Lower leg skin (tissue), 4 donors: ENCODE measurements around the gene VWA2. TPM values are rescaled to one million over a fixed set of nuclear protein-coding genes. Genes with fewer than 3 reads are reported as not detected.

ENCODE experiments used
- DNase-seq, 2 donors: peaks; one replicate each; pipeline ENCODE4 v3.0.0-alpha.2; 2019; ENCODE audit warnings: low spot score in 2 of 2
- H3K4me3 ChIP-seq: fragments of 200-600 bp; sonication (generic); 2 replicates; pipeline ENCODE4 v1.5.1; 2017; ENCODE audit warnings: mild to moderate bottlenecking, low read depth; ENCODE audit not compliant: poor library complexity, severe bottlenecking
- POLR2A ChIP-seq, 2 donors: fragments of 450-650 bp; IDR thresholded peaks; one replicate each; pipeline ENCODE4 v1.6.1; 2016 to 2017; ENCODE audit warnings: antibody characterized with exemption in 2 of 2, mild to moderate bottlenecking in 1 of 2, moderate library complexity in 1 of 2
- WGBS, 2 donors: methylation state at CpG; one replicate each; pipeline ENCODE4 v1.1.5; 2018; 5-methylcytosine and 5-hydroxymethylcytosine counted together
- intact Hi-C: fragments of 100-400 bp; cut with DNase I; formaldehyde crosslinking; loops from one replicate; pipeline ENCODE4 v1.15.0; 2023; ENCODE audit warnings: low total_unique reads
- total RNA-seq, 4 donors: library from RNA; depleted of rRNA; stranded (reverse); fragments of >200 nt; gene quantifications; one replicate each; pipeline ENCODE4 v1.1.0, GENCODE V29; 2016
- TF ChIP-seq, protein P1 (sequence below), 3 donors: fragments of 450-650 bp; IDR thresholded peaks; one replicate each; pipeline ENCODE4 v1.5.1; 2016; ENCODE audit warnings: antibody characterized with exemption in 3 of 3, mild to moderate bottlenecking in 3 of 3, moderate library complexity in 2 of 3

VWA2 gene
- total RNA-seq, 4 donors from 2014 or later, result 14.2 to 21.7 (median 20.6) TPM

DNA sequence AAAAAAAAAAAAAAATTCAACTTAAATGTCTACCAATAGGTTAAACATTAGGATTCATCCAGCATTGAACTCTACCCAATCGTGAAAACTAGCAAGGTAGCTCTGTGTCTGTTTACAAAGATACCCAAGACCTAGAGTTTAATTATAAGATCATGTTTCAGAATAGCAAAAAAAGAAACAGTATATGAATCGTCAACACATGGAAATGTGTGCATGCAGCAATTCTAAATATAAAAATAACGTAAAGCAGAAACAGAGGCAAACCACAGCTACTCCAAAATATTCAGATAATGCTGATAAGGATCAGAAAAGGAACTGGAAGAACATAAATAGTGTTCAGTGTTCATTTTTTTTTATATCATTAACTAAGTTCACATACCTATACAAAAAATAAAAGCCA lies 96.6 kb downstream of the VWA2 start:
- H3K4me3 ChIP-seq, result no peak overlapping the region
- DNase-seq, result no peak
- TF ChIP-seq POLR2A (IDR thresholded peaks at IDR 0.05), result no peak
- TF ChIP-seq, protein P1, sequence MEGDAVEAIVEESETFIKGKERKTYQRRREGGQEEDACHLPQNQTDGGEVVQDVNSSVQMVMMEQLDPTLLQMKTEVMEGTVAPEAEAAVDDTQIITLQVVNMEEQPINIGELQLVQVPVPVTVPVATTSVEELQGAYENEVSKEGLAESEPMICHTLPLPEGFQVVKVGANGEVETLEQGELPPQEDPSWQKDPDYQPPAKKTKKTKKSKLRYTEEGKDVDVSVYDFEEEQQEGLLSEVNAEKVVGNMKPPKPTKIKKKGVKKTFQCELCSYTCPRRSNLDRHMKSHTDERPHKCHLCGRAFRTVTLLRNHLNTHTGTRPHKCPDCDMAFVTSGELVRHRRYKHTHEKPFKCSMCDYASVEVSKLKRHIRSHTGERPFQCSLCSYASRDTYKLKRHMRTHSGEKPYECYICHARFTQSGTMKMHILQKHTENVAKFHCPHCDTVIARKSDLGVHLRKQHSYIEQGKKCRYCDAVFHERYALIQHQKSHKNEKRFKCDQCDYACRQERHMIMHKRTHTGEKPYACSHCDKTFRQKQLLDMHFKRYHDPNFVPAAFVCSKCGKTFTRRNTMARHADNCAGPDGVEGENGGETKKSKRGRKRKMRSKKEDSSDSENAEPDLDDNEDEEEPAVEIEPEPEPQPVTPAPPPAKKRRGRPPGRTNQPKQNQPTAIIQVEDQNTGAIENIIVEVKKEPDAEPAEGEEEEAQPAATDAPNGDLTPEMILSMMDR (IDR thresholded peaks at IDR 0.05), result no peak
- intact Hi-C loops, result no loop called here
- WGBS, 2 donors, result 51 to 52% methylated on average over 3 of the region's 3 CpGs

DNA sequence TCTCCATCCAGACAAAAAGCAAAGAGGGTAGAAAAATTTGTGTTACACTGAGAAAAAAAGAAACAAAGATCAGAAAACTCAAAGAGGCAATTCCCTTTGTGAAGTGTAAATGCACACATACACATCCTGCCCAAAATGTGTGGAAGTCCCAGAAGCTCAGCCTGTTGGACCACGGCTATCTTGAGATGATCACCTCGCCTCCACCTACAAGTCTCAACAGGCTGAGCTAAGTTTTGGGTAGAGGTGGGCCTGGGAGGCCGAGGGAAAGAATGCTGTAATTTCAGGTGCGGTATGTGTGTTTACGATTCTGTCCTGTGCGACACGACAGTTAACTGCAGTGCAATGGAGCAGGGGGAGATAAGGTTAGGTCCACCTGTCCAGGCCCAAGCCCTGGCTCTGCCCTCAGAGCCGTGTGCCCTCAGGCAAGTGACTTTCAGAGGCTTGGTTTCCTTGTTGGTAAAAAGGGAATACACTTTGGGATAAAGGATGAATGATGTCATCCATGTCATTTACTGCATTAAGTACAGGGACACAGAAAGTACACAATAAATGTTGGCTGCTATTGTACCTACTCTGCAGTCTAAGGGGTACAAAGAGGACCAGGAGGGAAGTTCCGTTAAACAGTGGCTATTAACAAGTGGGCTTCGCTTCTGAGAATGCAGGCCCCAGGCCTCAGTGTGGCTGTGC lies 97.9 kb downstream of the VWA2 start:
- no peak overlapping the region for H3K4me3 ChIP-seq
- DNase-seq, result no peak
- WGBS, 2 donors, result 60 to 64% methylated on average over 10 of the region's 10 CpGs
- TF ChIP-seq POLR2A (IDR thresholded peaks at IDR 0.05), result no peak
- TF ChIP-seq, protein P1 (IDR thresholded peaks at IDR 0.05), result no peak
- intact Hi-C loops, result no loop called here

DNA sequence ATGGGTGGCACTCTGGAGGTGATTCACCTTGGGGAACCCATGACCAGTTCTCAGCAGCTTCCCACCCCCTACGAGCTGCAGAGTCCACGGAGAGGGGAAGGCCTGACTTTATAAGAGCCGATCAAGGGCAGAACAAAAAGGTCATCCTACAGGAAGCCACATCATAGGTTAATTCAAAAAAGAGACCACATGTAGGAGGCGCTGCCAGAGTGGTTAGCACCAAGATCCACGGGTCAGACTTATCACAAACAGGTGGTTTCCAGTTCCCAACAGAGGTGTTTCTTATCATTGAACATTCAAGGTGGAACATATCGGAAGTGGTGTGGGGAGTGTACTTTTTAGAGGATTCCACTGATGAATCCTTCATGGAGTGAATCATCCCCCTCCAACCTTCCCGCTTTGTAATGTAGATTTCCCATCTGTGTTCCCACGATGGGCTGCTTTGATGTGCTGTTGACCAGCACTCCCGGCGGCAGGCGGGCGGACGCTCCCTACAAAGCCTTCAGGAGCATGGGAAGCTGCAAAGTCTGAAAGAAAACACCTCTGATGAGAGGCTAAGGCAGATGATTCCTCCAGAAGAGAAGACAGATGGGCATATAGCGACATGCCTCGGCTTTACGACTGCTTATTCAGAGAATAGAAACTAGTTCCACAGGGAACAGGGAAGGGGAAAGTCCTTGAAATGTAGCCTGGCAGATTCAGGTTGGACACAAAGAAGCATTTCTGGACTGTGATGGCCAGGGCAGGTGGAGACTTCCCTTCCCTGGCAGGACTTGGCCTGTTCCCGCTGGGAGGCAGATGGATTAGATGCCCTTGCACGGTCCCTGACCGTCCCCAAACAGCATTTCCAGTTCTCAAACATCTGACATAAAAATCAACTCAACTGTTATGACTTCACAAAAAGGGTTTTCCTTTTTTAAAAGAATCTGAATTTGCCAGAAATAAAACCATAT lies 98.7 kb downstream of the VWA2 start:
- TF ChIP-seq, protein P1 (IDR thresholded peaks at IDR 0.05), result no peak
- 67 to 68% methylated on average over 19 of the region's 19 CpGs for WGBS, 2 donors

DNA sequence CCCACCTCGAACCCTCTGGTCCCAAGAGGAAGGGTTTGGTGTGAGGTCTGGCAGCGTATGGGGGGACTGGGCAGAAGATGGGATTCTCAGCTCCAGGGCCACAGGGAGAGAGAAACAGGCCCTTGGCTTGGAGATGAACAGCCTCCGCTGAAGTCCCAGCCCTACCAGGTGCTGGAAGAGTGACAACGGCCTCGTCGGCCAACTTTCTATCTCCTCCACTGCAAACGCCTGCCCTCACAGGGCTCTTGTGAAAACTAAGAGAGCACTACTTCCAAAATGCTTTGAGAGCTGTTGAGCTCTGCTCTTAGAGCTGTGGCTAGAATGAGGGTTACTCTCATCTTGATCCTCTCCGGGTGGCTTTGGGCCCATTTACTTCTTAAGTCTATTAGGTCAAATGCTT lies 101.8 kb downstream of the VWA2 start:
- DNase-seq, result no peak
- H3K4me3 ChIP-seq, result no peak overlapping the region
- TF ChIP-seq POLR2A (IDR thresholded peaks at IDR 0.05), result no peak
- TF ChIP-seq, protein P1 (IDR thresholded peaks at IDR 0.05), result no peak
- intact Hi-C loops, result no loop called here
- 82 to 85% methylated on average over 8 of the region's 8 CpGs for WGBS, 2 donors

More for the DNA sequence above, 98.7 kb downstream of the VWA2 start:
- no peak overlapping the region for H3K4me3 ChIP-seq
- intact Hi-C loops, result no loop called here
- DNase-seq, result no peak

Other genes with a start within 250 kb of the VWA2 start
- gene ADRB1, start 195.4 kb upstream of the VWA2 start, total RNA-seq, result 1 to 10 TPM in 1 of 4 donors, under 1 TPM in 3; 0.55 to 1.0 (median 0.82) TPM
- 10 to 100 TPM; 24.4 to 83.4 (median 33.0) TPM for gene CCDC186, start 65.1 kb upstream of the VWA2 start, total RNA-seq
- under 1 TPM; 0.10 to 0.34 (median 0.14) TPM for gene TDRD1, start 59.9 kb upstream of the VWA2 start, total RNA-seq
- gene AFAP1L2, start 165.2 kb downstream of the VWA2 start, total RNA-seq, result 10 to 100 TPM; 10.9 to 19.4 (median 14.3) TPM